Fibroblast of lung (primary cell): Measurements from ENCODE around the gene MAP3K7CL. TPM values are rescaled to one million over a fixed set of nuclear protein-coding genes. Genes with fewer than 3 reads are reported as not detected.

Experiments
- DNase-seq, 2 donors: peaks; one replicate each; pipeline versions ENCODE4 v3.0.0 to v3.0.0-alpha.2; 2010; ENCODE audit warnings: low read depth in 2 of 2
- H2AFZ ChIP-seq: 2 replicates; pipeline ENCODE4 v1.5.1; 2012; ENCODE audit warnings: low read length, control low read depth, inconsistent platforms
- H3K27ac ChIP-seq: 2 replicates; pipeline ENCODE4 v1.5.1; 2011; ENCODE audit warnings: low read length, control low read depth; ENCODE audit not compliant: insufficient read depth
- H3K27me3 ChIP-seq: 2 replicates; pipeline ENCODE4 v1.5.1; 2011; ENCODE audit warnings: mild to moderate bottlenecking, low read length; ENCODE audit not compliant: control insufficient read depth, insufficient read depth
- H3K36me3 ChIP-seq: 2 replicates; pipeline ENCODE4 v1.5.1; 2011; ENCODE audit warnings: low read length; ENCODE audit not compliant: control insufficient read depth, insufficient read depth
- H3K4me1 ChIP-seq: 2 replicates; pipeline ENCODE4 v1.5.1; 2011; ENCODE audit warnings: low read length; ENCODE audit not compliant: control insufficient read depth, insufficient read depth; ENCODE audit errors: extremely low read depth
- H3K4me2 ChIP-seq: 2 replicates; pipeline ENCODE4 v1.5.1; 2011; ENCODE audit warnings: low read length, control low read depth; ENCODE audit not compliant: insufficient read depth; ENCODE audit errors: extremely low read depth
- H3K4me3 ChIP-seq, 4 experiments: fragments of 200-600 bp in 1 of 4; sonication (generic) in 1 of 4; replicated peaks in 1 of 4; 2 replicates each; pipeline ENCODE4 v1.5.1; 2011 to 2016; ENCODE audit warnings: low read length in 4 of 4, low read depth in 3 of 4, mild to moderate bottlenecking in 3 of 4, control low read depth in 2 of 4, inconsistent platforms in 1 of 4, mixed read lengths in 1 of 4; ENCODE audit not compliant: insufficient read depth in 1 of 4; ENCODE audit errors: control extremely low read depth in 1 of 4
- H3K79me2 ChIP-seq: 2 replicates; pipeline ENCODE4 v1.5.1; 2012; ENCODE audit warnings: mild to moderate bottlenecking, low read length, inconsistent platforms; ENCODE audit not compliant: control insufficient read depth, insufficient read depth
- H3K9ac ChIP-seq: 2 replicates; pipeline ENCODE4 v1.5.1; 2011; ENCODE audit warnings: mild to moderate bottlenecking, low read length, control low read depth; ENCODE audit not compliant: insufficient read depth
- H3K9me3 ChIP-seq: 2 replicates; pipeline ENCODE4 v1.5.1; 2012; ENCODE audit warnings: low read depth, low read length; ENCODE audit not compliant: control insufficient read depth, insufficient read depth
- H4K20me1 ChIP-seq: 2 replicates; pipeline ENCODE4 v1.5.1; 2011; ENCODE audit warnings: low read length; ENCODE audit not compliant: control insufficient read depth, insufficient read depth; ENCODE audit errors: extremely low read depth
- CTCF ChIP-seq, 2 donors: IDR thresholded peaks in 1 of 2; conservative IDR thresholded peaks in 1 of 2; 1 replicate in 1 of 2; 2 replicates in 1 of 2; pipeline ENCODE4 v1.5.1; 2011 to 2012; ENCODE audit warnings: low read length in 2 of 2, control low read depth in 1 of 2, inconsistent platforms in 1 of 2, low read depth in 1 of 2, mild to moderate bottlenecking in 1 of 2
- EZH2 ChIP-seq: IDR thresholded peaks from 2 replicates; pipeline ENCODE4 v1.5.1; 2012; ENCODE audit warnings: low read length, control low read depth, mild to moderate bottlenecking; ENCODE audit errors: missing control alignments
- polyA plus RNA-seq, 2 donors: library from polyadenylated mRNA; depleted of rRNA in 1 of 2; stranded (reverse) in 1 of 2; unstranded in 1 of 2; fragments of >200 nt; gene quantifications; 2 replicates each; pipeline ENCODE4 v1.2.1, GENCODE V29; 2011 to 2012; ENCODE audit warnings: missing spikeins in 1 of 2
- total RNA-seq: library from RNA; depleted of rRNA; stranded (reverse); fragments of >200 nt; gene quantifications from 2 replicates; pipeline ENCODE4 v1.2.1, GENCODE V29; 2014

MAP3K7CL gene
- total and polyA plus RNA-seq, 2 donors (not counting 1 experiment from before 2014, with no cell fraction given): 58.3 to 176 TPM

- no peaks in the 10 kb centered on the region for H4K20me1 ChIP-seq
- H3K27me3 ChIP-seq: no peaks in the 10 kb centered on the region
- no peaks in the 10 kb centered on the region for H3K36me3 ChIP-seq
- peak overlapping the region; percentile 21 for H3K4me2 ChIP-seq
- peak overlapping the region; percentile 26 for H3K27ac ChIP-seq
- H3K4me3 ChIP-seq: no peak overlapping the region
- no peak overlapping the region for H3K9ac ChIP-seq
- H3K79me2 ChIP-seq: peaks cover 4% of the 10 kb centered on the region
- TF ChIP-seq CTCF (conservative IDR thresholded peaks at IDR 0.05 in 1 of 2, IDR thresholded peaks at IDR 0.05 in 1 of 2; ENCODE audit: low read depth in 1 of 2, low read length in 2 of 2): no peak
- no peak for TF ChIP-seq EZH2
- H3K4me1 ChIP-seq: peaks cover 30% of the 10 kb centered on the region
- peak; percentile 75 to 89 for DNase-seq
- no peak overlapping the region for H2AFZ ChIP-seq
- H3K9me3 ChIP-seq: no peaks in the 10 kb centered on the region
Observed at GRCh38 chr21:29148530-29148929, 18.1 kb downstream of the MAP3K7CL start.

- peak overlapping the region; percentile 13 for H3K4me2 ChIP-seq
Observed at GRCh38 chr21:29149808-29150425, 19.5 kb downstream of the MAP3K7CL start.

GRCh38 chr21:29151931-29152330 is 21.5 kb downstream of the MAP3K7CL start:
- TF ChIP-seq CTCF (conservative IDR thresholded peaks at IDR 0.05 in 1 of 2, IDR thresholded peaks at IDR 0.05 in 1 of 2; ENCODE audit: low read depth in 1 of 2, low read length in 2 of 2) (no peak), EZH2 (no peak)

More at GRCh38 chr21:29149808-29150425, 19.5 kb downstream of the MAP3K7CL start:
- peak overlapping the region; percentile 43 for H3K27ac ChIP-seq
- H3K9me3 ChIP-seq: no peaks in the 10 kb centered on the region
- H3K27me3 ChIP-seq: no peaks in the 10 kb centered on the region
- no peak overlapping the region for H3K9ac ChIP-seq
- no peak for TF ChIP-seq EZH2
- TF ChIP-seq CTCF (conservative IDR thresholded peaks at IDR 0.05 in 1 of 2, IDR thresholded peaks at IDR 0.05 in 1 of 2; ENCODE audit: low read depth in 1 of 2, low read length in 2 of 2): no peak
- peaks cover 28% of the 10 kb centered on the region for H3K4me1 ChIP-seq
- H3K79me2 ChIP-seq: peaks cover 4% of the 10 kb centered on the region
- peak; percentile 59 to 78 for DNase-seq
- H3K4me3 ChIP-seq: no peak overlapping the region
- no peak overlapping the region for H2AFZ ChIP-seq
- H4K20me1 ChIP-seq: no peaks in the 10 kb centered on the region
- H3K36me3 ChIP-seq: no peaks in the 10 kb centered on the region

More at GRCh38 chr21:29151931-29152330, 21.5 kb downstream of the MAP3K7CL start:
- Histone ChIP-seq H2AFZ (no peak overlapping the region), H3K36me3 (no peaks in the 10 kb centered on the region), H3K79me2 (peaks cover 4% of the 10 kb centered on the region), H3K4me3 (no peak overlapping the region), H3K4me2 (no peak overlapping the region), H3K4me1 (peaks cover 19% of the 10 kb centered on the region), H3K9ac (no peak overlapping the region), H3K9me3 (no peaks in the 10 kb centered on the region), H4K20me1 (no peaks in the 10 kb centered on the region), H3K27ac (no peak overlapping the region), H3K27me3 (no peaks in the 10 kb centered on the region)
- DNase-seq: peak in 1 of 2 donors; percentile 47
